ENCODE data around the gene TMEM100.
"Not testable (repeated sequence)": the region's sequence is repeated elsewhere in the genome, so short reads cannot be mapped to it uniquely, and the experiment has no call there.

TMEM100 gene

DNA sequence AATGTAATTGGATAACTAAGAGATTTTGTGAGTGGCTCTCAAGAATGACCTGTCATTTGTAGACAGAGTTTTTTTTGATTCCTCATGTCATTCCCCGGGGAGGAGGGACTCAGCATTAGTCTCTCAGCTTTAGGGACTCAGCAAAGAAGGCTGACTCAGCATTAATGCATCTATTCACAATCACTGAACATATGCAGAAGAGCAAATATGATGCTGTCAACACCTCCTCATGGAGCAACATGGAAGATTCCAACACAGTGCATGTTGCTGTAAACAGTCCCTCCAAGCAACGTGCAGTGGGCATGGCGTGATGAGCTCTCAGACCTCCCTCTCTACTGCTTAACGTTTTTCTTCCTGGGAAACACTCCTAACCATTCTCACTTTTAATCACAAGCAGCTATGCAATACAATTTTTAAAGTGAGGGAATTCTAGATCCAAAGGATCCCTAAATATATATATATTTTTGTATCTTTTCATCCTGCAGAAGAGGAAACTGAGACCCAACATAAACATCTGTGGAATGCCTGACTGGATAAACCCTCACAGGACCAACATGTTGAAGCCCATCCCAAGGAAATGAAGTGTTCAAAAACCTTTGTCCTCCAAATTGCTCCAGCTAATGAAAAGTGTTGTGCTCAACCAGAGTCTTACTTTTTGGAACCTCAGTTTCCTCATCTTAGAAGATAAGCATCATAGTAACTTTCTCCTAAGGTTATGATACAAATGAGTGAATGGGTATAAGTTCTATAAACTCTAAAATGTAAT lies 38.9 kb downstream of the TMEM100 start:
- no peak for DNase-seq

DNA sequence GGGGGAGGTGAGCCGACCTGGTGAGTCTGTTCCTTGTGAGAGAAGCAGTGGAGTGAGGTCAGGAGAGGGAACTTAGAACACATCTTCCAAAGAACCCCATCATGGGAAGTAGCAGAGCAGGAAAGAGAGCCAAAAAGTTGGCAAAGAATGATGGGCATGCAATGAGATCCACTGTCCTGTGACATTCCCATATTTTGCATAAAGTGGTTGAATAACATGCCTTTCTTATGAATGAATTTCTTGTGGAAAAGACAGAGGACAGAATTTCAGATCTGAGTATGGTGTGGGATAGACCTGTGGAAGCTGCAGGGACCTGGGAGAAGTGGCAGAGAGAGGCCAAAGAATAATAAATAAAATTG lies 41.3 kb downstream of the TMEM100 start:
- no peak for DNase-seq

DNA sequence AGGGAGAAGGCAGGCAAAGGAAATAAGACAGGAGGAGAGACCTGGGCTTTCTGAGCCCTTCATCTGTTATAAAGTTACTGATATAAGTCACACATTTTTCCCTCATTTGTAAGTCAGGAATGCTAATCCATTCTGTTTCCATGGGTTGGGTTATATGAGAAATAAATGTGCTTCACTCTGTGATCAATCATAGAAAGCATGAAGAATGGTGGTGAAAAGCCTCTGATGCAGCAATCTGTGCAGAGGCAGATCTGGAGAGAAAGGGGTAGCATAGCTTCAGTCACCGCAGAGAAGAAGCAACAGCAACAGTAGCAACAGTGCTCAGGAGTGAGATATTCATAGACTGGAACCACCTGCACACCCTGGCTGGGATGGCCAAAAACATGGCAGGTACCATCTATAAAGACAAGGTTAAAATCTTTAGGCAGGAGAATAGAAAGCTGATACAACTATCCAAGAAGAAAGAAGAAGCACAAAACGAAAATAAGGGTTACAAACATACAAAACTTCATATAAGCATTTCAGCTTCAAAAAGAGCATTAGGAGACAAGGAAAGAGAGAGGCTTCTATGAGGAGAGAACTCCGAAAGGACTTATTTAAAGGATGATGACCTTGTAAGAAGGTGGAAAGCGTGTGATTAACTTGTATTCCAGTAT lies 41.9 kb downstream of the TMEM100 start:
- DNase-seq: no peak

DNA sequence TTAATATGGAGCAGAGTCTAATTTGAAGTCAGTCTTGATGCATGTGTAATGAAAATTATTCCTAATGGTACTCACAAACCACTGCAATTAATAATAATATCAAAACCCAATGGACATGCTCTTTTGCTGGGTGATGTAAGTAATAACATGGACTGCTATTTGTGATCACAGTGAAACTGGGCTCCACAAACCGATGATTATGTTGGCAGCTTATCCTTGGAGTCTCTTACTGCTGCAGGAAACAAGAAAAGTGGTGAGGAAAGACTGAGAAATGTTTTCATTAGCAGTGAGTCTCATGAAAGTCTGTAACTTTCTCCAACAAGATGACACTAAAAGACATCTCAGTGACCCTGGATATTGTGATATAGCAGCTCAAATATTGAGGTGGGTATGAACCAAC lies 45.2 kb downstream of the TMEM100 start:
- no peak for DNase-seq

DNA sequence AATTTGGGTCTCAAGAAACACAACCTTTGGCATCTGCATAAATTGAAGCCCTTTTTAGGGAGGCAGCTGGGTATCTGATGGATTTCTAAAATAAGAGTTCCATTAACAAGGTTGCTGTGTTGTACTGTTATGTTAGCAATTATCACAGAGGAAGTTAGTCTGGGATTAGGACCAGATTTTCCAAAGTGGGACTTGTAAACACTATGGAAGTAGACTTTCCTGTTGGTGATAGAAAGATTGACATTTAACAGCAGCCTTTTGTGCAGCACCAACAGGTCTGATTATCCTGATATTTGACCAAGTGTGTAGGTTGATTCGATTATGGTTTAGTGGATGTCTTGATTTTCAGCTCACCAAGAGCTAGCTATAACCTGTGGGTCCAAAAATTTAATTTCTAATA lies 46.4 kb downstream of the TMEM100 start:
- no peak for DNase-seq

DNA sequence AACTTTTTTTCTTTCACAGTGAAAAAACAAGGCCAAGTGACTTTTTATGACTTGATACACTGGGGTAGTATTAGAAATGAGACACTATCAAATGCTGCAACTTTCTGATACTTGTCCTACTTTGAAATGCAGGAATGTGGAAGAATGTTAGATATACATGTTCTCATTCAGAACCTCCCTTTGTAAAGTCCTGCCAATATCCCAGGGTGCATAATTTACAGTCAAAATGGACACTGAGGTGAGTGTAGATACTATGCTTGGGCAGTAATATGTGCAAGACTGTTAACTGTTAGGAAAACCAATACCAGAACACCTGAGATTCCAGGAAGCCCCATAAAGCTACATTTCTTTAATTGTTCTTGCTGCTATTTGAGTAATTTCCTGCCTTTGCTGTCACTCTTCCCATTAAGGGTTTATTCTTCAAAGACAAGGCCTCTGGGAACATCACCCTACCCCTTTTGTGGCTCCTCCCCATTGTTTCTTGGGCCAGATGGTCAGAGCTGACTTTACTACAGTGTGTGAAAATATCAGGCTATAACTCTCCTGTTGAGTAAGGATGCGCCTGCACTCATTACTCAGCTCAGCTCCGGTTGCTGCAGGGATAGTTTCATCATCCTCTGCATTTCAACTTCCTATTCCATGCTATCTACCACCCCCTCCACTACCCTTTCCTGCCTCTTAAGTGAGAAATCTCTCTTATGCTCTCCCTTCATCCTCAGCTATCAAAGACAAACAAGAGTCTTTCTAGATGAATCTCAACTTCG lies 48.7 kb downstream of the TMEM100 start:
- DNase-seq: no peak

DNA sequence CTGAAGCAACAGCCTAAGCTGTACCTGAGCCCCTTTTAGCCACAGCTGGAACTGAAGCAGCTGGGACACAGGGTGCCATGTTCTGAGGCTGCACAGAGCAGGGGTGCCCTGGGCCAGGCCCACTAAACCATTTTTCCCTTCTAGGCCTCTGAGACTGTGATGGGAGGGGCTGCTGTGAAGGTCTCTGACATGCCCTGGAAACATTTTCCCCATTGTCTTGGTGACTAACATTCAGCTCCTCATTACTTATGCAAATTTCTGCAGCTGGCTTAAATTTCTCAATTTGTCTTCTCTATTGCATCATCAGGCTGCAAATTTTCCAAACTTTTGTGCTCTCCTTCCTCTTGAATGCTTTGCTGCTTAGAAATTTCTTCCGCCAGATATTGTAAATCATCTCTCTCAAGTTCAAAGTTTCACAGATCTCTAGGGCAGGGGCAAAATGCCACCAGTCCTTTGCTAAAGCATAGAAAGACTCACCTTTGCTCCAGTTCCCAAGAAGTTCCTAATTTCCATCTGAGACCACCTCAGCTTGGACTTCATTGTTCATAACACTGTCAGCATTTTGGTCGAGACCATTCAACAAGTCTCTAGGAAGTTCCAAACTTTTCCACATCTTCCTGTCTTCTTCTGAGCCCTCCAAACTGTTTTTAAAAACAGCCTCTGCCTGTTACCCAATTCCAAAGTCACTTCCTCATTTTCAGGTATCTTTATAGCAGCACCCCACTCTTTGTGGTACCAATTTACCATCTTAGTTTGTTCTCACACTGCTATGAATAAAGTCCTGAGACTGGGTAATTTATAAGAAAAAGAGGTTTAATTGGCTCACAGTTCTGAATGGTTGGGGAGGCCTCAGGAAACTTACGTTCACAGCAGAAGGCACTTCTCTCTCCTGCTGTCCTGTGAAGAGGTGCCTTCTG lies 49.8 kb downstream of the TMEM100 start:
- no peak for DNase-seq

DNA sequence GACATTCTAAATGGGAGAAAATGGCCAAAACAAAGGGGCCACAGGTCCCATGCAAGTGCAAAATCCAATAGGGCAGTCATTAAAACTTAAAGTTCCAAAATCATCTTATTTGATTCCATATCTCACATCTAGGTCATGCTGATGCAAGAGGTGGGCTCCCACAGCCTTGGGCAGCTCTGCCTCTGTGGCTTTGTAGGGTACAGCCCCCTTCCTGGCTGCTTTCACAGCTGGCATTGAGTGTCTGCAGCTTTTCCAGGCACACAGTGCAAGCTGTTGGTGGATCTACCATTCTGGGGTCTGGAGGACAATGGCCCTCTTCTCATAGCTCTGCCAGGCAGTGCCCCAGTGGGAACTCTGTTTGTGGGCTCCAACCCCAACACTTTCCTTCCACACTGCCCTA lies 50.7 kb downstream of the TMEM100 start:
- DNase-seq: not testable (repeated sequence)

Measured in NCI-H1105 (cell line).